B cell (primary cell): ENCODE results near the gene BACH2.
"Not testable (repeated sequence)": the region's sequence is repeated elsewhere in the genome, so short reads cannot be mapped to it uniquely, and the experiment has no call there.

Experiments
- EZH2 ChIP-seq: IDR thresholded peaks from 2 replicates; pipeline ENCODE4 v1.6.1; 2012; ENCODE audit warnings: borderline replicate concordance, low read depth, mild to moderate bottlenecking, moderate library complexity, low read length; ENCODE audit not compliant: insufficient read depth, poor library complexity, severe bottlenecking
- TF ChIP-seq, protein P1 (sequence below): fragments of 200-600 bp; IDR thresholded peaks from one replicate; pipeline ENCODE4 v1.8.0; 2022; ENCODE audit warnings: antibody characterized with exemption, mild to moderate bottlenecking

DNA sequence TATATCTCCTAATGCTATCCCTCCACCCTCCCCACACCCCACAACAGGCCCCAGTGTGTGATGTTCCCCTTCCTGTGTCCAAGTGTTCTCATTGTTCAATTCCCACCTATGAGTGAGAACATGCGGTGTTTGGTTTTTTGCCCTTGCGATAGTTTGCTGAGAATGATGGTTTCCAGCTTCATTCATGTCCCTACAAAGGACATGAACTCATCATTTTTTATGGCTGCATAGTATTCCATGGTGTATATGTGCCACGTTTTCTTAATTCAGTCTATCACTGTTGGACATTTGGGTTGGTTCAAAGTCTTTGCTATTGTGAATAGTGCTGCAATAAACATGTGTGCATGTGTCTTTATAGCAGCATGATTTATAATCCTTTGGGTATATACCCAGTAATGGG is 163.0 kb downstream of the BACH2 start:
- TF ChIP-seq, protein P1, sequence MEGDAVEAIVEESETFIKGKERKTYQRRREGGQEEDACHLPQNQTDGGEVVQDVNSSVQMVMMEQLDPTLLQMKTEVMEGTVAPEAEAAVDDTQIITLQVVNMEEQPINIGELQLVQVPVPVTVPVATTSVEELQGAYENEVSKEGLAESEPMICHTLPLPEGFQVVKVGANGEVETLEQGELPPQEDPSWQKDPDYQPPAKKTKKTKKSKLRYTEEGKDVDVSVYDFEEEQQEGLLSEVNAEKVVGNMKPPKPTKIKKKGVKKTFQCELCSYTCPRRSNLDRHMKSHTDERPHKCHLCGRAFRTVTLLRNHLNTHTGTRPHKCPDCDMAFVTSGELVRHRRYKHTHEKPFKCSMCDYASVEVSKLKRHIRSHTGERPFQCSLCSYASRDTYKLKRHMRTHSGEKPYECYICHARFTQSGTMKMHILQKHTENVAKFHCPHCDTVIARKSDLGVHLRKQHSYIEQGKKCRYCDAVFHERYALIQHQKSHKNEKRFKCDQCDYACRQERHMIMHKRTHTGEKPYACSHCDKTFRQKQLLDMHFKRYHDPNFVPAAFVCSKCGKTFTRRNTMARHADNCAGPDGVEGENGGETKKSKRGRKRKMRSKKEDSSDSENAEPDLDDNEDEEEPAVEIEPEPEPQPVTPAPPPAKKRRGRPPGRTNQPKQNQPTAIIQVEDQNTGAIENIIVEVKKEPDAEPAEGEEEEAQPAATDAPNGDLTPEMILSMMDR = not testable (repeated sequence)
- TF ChIP-seq EZH2 = not testable (repeated sequence)
